ENCODE data around the gene LDLRAD3. TPM values are rescaled to one million over a fixed set of nuclear protein-coding genes. Genes with fewer than 3 reads are reported as not detected.

Gene LDLRAD3, protein sequence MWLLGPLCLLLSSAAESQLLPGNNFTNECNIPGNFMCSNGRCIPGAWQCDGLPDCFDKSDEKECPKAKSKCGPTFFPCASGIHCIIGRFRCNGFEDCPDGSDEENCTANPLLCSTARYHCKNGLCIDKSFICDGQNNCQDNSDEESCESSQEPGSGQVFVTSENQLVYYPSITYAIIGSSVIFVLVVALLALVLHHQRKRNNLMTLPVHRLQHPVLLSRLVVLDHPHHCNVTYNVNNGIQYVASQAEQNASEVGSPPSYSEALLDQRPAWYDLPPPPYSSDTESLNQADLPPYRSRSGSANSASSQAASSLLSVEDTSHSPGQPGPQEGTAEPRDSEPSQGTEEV
- total RNA-seq: 10 to 100 TPM in 1 of 4 donors, 1 to 10 TPM in 2, under 1 TPM in 1; 0.37 to 43.2 (median 3.7) TPM

DNA sequence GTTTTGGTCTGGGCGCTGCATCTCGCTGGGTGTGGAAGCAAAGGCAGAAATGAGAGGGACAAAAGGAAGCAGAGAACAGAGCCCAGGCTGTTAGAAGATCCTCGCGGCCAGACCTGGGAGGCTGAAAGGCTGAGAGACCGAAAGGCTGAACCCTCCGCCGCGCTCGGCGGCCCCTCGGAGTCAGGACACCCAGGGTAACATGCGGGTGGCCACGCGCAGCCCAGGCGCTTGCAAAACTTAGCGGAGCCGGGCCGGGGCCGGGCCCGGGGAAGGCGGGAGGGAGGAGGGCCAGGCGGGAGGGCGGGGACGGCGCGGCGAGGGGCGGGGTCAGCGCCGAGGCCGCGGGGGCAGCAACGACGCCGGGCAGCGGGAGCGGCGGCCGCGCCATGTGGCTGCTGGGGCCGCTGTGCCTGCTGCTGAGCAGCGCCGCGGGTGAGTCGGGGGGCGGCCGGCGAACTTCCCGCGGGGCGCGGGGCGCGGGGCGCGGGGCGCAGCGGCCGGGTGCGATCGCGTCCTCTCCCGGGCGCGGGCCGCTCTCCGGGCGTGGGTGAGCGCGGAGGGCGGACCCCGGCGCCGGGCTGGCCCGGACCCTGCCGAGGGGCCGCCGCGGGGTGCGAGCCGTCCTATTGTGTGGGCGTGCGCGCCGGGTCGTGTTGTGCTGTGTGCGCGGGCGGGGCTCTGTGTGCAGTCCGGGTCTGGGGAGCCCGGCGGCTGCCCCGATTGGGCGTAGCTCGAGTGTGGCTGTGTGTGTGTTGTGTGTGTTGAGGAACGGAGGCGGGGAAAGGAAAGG, at the start of gene LDLRAD3:
LDLRAD3 (plus strand) TSS at position 350 of the 790 bp plus-strand sequence; CDS start at position 387, 37 bp downstream.
- peaks cover 16% of the 10 kb centered on the region for H3K27me3 ChIP-seq
- H3K36me3 ChIP-seq: no peaks in the 10 kb centered on the region
- H3K4me1 ChIP-seq: peaks cover 3 to 15% (median 12%) of the 10 kb centered on the region in 4 donors
- peak within 1 kb of the TSS; percentile 62 to 74 (median 64) for H3K27ac ChIP-seq
- intact Hi-C loops (cut with DNase I; ENCODE audit: low total_unique reads) (loop anchor here (5.0 to 10.0 kb wide), 2 partner anchors 181 to 748 kb away; no protein-coding TSS in a partner anchor), in situ Hi-C loops (cut with MboI; ENCODE audit: low pct_ligation_motif_present in 1 of 4, low pct_unique_long_range_greater_than_20kb in 1 of 4, low sequenced_read_pairs in 3 of 4) (no loop called here)
- peak; percentile 69 for DNase-seq
- 0 to 2% methylated on average over 3 to 24 of the region's 97 CpGs for WGBS, 2 donors (ENCODE audit: low coverage in 1 of 2)
- TF ChIP-seq EP300 (IDR thresholded peaks at IDR 0.05; ENCODE audit: low read depth) (no peak), POLR2A (IDR thresholded peaks at IDR 0.05) (no peak)
- no peaks in the 10 kb centered on the region for H3K9me3 ChIP-seq
- H3K4me3 ChIP-seq: peak within 1 kb of the TSS; percentile 39 to 58 (median 53)

DNA sequence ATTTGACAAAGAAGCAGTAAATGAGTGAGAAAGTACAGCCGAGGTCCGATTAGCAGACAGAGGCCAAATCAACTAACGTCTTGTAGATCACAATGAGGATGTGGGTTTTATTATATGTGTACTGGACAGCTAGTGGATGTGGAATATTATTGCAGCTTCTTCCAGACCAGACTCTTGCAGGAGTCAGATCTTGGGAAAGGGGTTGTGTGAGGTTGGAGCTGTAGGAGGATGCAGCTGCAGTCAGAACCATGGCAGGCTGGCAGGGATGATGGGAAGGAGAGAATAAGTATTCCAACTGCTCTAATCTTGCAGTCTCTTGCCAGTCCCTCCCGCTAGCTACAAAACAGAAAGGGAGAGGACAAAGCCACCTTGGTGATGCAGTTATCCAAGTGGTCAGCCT, 46.8 kb upstream of the LDLRAD3 start:
- in situ Hi-C loops (cut with MboI; ENCODE audit: low pct_ligation_motif_present in 1 of 4, low pct_unique_long_range_greater_than_20kb in 1 of 4, low sequenced_read_pairs in 3 of 4) (no loop called here), intact Hi-C loops (cut with DNase I; ENCODE audit: low total_unique reads) (no loop called here)
- no peak for DNase-seq
- Histone ChIP-seq H3K4me3 (no peak overlapping the region), H3K36me3 (no peaks in the 10 kb centered on the region), H3K9me3 (peaks cover 0 to 2% of the 10 kb centered on the region in 2 donors), H3K4me1 (peaks cover 0 to 8% (median 2%) of the 10 kb centered on the region in 4 donors), H3K27me3 (no peaks in the 10 kb centered on the region), H3K27ac (no peak overlapping the region)
- WGBS, 2 donors (ENCODE audit: low coverage in 1 of 2): 74 to 79% methylated on average over 4 of the region's 4 CpGs
- TF ChIP-seq, protein P1, sequence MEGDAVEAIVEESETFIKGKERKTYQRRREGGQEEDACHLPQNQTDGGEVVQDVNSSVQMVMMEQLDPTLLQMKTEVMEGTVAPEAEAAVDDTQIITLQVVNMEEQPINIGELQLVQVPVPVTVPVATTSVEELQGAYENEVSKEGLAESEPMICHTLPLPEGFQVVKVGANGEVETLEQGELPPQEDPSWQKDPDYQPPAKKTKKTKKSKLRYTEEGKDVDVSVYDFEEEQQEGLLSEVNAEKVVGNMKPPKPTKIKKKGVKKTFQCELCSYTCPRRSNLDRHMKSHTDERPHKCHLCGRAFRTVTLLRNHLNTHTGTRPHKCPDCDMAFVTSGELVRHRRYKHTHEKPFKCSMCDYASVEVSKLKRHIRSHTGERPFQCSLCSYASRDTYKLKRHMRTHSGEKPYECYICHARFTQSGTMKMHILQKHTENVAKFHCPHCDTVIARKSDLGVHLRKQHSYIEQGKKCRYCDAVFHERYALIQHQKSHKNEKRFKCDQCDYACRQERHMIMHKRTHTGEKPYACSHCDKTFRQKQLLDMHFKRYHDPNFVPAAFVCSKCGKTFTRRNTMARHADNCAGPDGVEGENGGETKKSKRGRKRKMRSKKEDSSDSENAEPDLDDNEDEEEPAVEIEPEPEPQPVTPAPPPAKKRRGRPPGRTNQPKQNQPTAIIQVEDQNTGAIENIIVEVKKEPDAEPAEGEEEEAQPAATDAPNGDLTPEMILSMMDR (IDR thresholded peaks at IDR 0.05): no peak
- TF ChIP-seq POLR2AphosphoS5 (IDR thresholded peaks at IDR 0.05) (no peak), EP300 (IDR thresholded peaks at IDR 0.05; ENCODE audit: low read depth) (no peak), POLR2A (IDR thresholded peaks at IDR 0.05) (no peak)

DNA sequence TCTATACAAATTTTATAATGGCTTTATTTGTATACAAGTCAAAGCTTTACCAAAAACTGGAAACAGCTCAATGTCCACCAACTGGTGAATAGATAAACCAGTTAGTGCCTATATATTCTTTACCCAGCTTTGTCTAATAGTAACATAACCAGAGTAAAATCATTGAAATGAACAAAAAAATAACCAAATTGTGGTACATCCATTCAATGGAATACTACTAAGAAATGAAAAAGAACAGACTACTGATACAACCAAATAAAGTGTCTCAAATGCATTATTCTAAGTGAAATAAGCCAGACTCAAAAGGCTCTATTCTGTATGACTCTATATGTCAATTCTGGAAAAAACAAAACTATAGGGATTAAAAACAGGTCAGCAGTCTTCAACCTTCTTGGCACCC, 40.9 kb upstream of the LDLRAD3 start:
- intact Hi-C loops (cut with DNase I; ENCODE audit: low total_unique reads): no loop called here
- Histone ChIP-seq H3K9me3 (peaks cover 9 to 13% of the 10 kb centered on the region in 2 donors), H3K4me3 (no peak overlapping the region), H3K36me3 (no peaks in the 10 kb centered on the region), H3K27ac (no peak overlapping the region), H3K4me1 (peaks cover 0 to 15% (median 3%) of the 10 kb centered on the region in 4 donors), H3K27me3 (peaks cover 8% of the 10 kb centered on the region)
- DNase-seq: no peak
- TF ChIP-seq, protein P1 (IDR thresholded peaks at IDR 0.05): no peak
- no peak for TF ChIP-seq POLR2A (IDR thresholded peaks at IDR 0.05)
- no peak for TF ChIP-seq POLR2AphosphoS5 (IDR thresholded peaks at IDR 0.05)
- no peak for TF ChIP-seq EP300 (IDR thresholded peaks at IDR 0.05; ENCODE audit: low read depth)
- in situ Hi-C loops (cut with MboI; ENCODE audit: low pct_ligation_motif_present in 1 of 4, low pct_unique_long_range_greater_than_20kb in 1 of 4, low sequenced_read_pairs in 3 of 4): no loop called here

DNA sequence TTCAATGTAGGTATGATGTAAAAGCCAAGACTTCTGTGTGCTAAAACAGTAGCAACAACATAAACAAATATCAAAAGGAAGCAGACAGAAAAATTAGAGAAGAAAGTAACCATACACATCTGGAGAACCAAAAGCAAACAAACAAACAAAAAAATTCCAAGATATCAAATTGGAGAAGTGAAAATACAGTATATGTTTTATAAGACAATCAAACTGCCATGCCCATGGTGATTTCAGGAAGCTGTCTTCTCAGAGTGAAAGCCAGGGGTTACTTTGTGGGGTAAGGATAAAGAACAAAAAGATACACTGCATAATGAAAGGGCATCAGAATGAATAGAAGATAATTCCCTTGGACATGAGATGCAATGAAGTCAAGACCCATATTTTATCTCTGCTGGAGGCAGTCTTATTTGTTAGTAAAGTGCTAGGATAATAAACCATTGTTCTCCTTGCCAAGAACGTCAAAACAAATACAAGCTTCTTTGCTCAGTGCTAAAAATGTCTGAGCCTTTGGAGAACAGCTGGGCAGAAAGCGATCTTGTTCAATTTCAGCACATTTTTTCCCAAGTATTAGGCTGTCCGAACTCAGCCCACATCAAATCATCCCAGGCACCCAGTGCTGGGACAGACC, 38.1 kb upstream of the LDLRAD3 start:
- Histone ChIP-seq H3K9me3 (peaks cover 9 to 13% of the 10 kb centered on the region in 2 donors), H3K4me1 (peaks cover 0 to 22% (median 6%) of the 10 kb centered on the region in 4 donors), H3K4me3 (no peak overlapping the region), H3K36me3 (no peaks in the 10 kb centered on the region), H3K27me3 (peaks cover 8% of the 10 kb centered on the region), H3K27ac (peak overlapping the region in 1 of 4 donors; percentile 4)
- in situ Hi-C loops (cut with MboI; ENCODE audit: low pct_ligation_motif_present in 1 of 4, low pct_unique_long_range_greater_than_20kb in 1 of 4, low sequenced_read_pairs in 3 of 4) (no loop called here), intact Hi-C loops (cut with DNase I; ENCODE audit: low total_unique reads) (no loop called here)
- no peak for DNase-seq
- TF ChIP-seq POLR2A (IDR thresholded peaks at IDR 0.05) (no peak), POLR2AphosphoS5 (IDR thresholded peaks at IDR 0.05) (no peak), EP300 (IDR thresholded peaks at IDR 0.05; ENCODE audit: low read depth) (no peak)
- TF ChIP-seq, protein P1 (IDR thresholded peaks at IDR 0.05): no peak
- 22 to 33% methylated on average over 3 of the region's 3 CpGs for WGBS, 2 donors (ENCODE audit: low coverage in 1 of 2)
